Measurements from ENCODE around the gene SYT1.

SYT1 gene

DNA sequence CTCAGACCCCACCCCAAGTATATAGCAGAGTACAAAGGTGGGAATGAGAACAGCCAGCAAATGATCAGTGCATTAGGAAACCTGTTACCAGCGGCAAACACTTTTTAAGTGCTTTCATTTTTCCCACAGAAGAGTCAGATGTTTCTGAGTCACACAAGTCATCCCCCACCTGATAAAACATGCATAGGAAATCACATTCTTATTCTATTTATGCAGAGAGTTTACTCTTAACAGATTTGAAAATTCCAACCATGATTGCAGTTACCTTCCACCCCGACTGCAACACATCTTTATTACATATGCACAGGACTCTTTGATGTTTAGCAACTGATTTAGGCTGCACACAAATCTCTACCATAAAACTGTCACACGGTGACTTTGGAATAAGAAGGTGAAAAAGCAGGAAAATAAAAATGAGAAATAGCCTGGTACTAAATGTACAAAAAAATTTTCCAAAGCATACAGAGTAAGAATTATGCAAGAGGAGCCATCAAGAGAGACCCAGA, 589.8 kb downstream of the SYT1 start:
- DNase-seq, result no peak

GRCh38 chr12:79455286-79455685, 590.7 kb downstream of the SYT1 start:
- DNase-seq, result no peak

- no peak for DNase-seq
Observed at GRCh38 chr12:79482323-79482722, 617.7 kb downstream of the SYT1 start.

GRCh38 chr12:79482921-79483320, 618.3 kb downstream of the SYT1 start:
- DNase-seq, result no peak

DNA sequence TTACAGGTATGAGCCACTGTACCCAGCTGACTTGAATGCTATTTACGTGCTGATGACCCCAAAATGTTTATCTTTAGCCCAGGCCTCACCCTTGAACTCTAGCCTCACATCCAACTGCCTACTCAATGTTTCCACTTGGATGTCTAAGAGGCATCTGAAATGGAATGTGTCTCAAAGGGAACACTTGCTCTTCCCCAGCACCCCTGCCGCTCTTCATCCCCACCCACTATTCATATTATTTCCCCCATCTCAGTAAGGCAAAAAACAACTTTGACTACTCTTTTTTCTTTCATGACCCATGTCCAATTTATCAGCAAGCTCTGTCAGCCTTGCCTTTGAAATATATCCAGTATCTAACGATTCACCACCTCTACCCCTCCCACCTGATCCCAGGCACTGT, 621.6 kb downstream of the SYT1 start:
- no peak for DNase-seq

DNA sequence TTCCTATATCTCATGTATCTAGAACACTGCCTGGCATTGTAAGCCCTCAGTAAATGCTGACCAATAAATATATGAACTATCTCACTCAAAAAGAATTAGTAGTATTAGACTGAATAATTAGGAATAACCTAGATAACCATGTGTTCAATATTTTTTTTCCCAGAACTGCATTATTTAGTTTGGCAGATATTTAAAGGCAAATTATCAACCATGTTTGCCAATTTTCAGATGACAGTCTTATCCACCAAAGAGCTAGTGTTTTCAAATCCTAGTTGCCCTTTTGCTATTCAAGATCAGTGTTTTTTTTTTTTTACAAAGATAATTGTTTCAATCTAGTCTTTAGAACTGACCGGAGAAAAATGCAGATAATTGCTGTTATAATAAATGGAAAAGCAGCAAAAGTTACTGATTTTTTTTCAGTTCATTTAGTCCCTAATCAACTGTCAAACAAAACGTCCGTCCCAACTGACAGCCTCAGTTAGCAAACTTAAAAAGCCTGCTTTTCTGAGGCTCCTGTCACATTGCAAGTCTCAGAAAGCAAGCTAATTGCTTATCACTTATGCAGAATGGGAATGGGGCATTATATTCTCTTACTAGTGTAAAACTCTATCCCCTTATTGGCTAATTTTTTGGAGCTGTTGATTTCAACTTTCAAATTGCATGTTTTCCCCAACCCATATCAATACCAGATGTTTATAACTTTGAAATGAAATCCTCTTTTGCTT, 623.0 kb downstream of the SYT1 start:
- no peak for DNase-seq
